Fibroblast of lung (primary cell): ENCODE measurements around the gene CHCHD6. TPM values are rescaled to one million over a fixed set of nuclear protein-coding genes. Genes with fewer than 3 reads are reported as not detected.

Source experiments
- DNase-seq, 2 donors: peaks; one replicate each; pipeline versions ENCODE4 v3.0.0 to v3.0.0-alpha.2; 2010; ENCODE audit warnings: low read depth in 2 of 2
- H2AFZ ChIP-seq: 2 replicates; pipeline ENCODE4 v1.5.1; 2012; ENCODE audit warnings: low read length, control low read depth, inconsistent platforms
- H3K27ac ChIP-seq: 2 replicates; pipeline ENCODE4 v1.5.1; 2011; ENCODE audit warnings: low read length, control low read depth; ENCODE audit not compliant: insufficient read depth
- H3K27me3 ChIP-seq: 2 replicates; pipeline ENCODE4 v1.5.1; 2011; ENCODE audit warnings: mild to moderate bottlenecking, low read length; ENCODE audit not compliant: control insufficient read depth, insufficient read depth
- H3K36me3 ChIP-seq: 2 replicates; pipeline ENCODE4 v1.5.1; 2011; ENCODE audit warnings: low read length; ENCODE audit not compliant: control insufficient read depth, insufficient read depth
- H3K4me1 ChIP-seq: 2 replicates; pipeline ENCODE4 v1.5.1; 2011; ENCODE audit warnings: low read length; ENCODE audit not compliant: control insufficient read depth, insufficient read depth; ENCODE audit errors: extremely low read depth
- H3K4me2 ChIP-seq: 2 replicates; pipeline ENCODE4 v1.5.1; 2011; ENCODE audit warnings: low read length, control low read depth; ENCODE audit not compliant: insufficient read depth; ENCODE audit errors: extremely low read depth
- H3K4me3 ChIP-seq, 4 experiments: fragments of 200-600 bp in 1 of 4; sonication (generic) in 1 of 4; replicated peaks in 1 of 4; 2 replicates each; pipeline ENCODE4 v1.5.1; 2011 to 2016; ENCODE audit warnings: low read length in 4 of 4, low read depth in 3 of 4, mild to moderate bottlenecking in 3 of 4, control low read depth in 2 of 4, inconsistent platforms in 1 of 4, mixed read lengths in 1 of 4; ENCODE audit not compliant: insufficient read depth in 1 of 4; ENCODE audit errors: control extremely low read depth in 1 of 4
- H3K79me2 ChIP-seq: 2 replicates; pipeline ENCODE4 v1.5.1; 2012; ENCODE audit warnings: mild to moderate bottlenecking, low read length, inconsistent platforms; ENCODE audit not compliant: control insufficient read depth, insufficient read depth
- H3K9ac ChIP-seq: 2 replicates; pipeline ENCODE4 v1.5.1; 2011; ENCODE audit warnings: mild to moderate bottlenecking, low read length, control low read depth; ENCODE audit not compliant: insufficient read depth
- H3K9me3 ChIP-seq: 2 replicates; pipeline ENCODE4 v1.5.1; 2012; ENCODE audit warnings: low read depth, low read length; ENCODE audit not compliant: control insufficient read depth, insufficient read depth
- H4K20me1 ChIP-seq: 2 replicates; pipeline ENCODE4 v1.5.1; 2011; ENCODE audit warnings: low read length; ENCODE audit not compliant: control insufficient read depth, insufficient read depth; ENCODE audit errors: extremely low read depth
- EZH2 ChIP-seq: IDR thresholded peaks from 2 replicates; pipeline ENCODE4 v1.5.1; 2012; ENCODE audit warnings: low read length, control low read depth, mild to moderate bottlenecking; ENCODE audit errors: missing control alignments
- polyA plus RNA-seq, 2 donors: library from polyadenylated mRNA; depleted of rRNA in 1 of 2; stranded (reverse) in 1 of 2; unstranded in 1 of 2; fragments of >200 nt; gene quantifications; 2 replicates each; pipeline ENCODE4 v1.2.1, GENCODE V29; 2011 to 2012; ENCODE audit warnings: missing spikeins in 1 of 2
- total RNA-seq: library from RNA; depleted of rRNA; stranded (reverse); fragments of >200 nt; gene quantifications from 2 replicates; pipeline ENCODE4 v1.2.1, GENCODE V29; 2014
- TF ChIP-seq, protein P1 (sequence below), 2 donors: IDR thresholded peaks in 1 of 2; conservative IDR thresholded peaks in 1 of 2; 1 replicate in 1 of 2; 2 replicates in 1 of 2; pipeline ENCODE4 v1.5.1; 2011 to 2012; ENCODE audit warnings: low read length in 2 of 2, control low read depth in 1 of 2, inconsistent platforms in 1 of 2, low read depth in 1 of 2, mild to moderate bottlenecking in 1 of 2

Gene CHCHD6
- total and polyA plus RNA-seq, 2 donors (not counting 1 experiment from before 2014, with no cell fraction given) = 9.5 to 11.1 TPM

- Histone ChIP-seq H3K9ac (no peak overlapping the region), H3K9me3 (no peaks in the 10 kb centered on the region), H2AFZ (no peak overlapping the region), H3K4me1 (peaks cover 2% of the 10 kb centered on the region), H3K4me2 (no peak overlapping the region), H4K20me1 (no peaks in the 10 kb centered on the region), H3K79me2 (no peaks in the 10 kb centered on the region), H3K27ac (no peak overlapping the region), H3K4me3 (no peak overlapping the region), H3K36me3 (no peaks in the 10 kb centered on the region), H3K27me3 (no peaks in the 10 kb centered on the region)
- DNase-seq = no peak
- TF ChIP-seq, protein P1, sequence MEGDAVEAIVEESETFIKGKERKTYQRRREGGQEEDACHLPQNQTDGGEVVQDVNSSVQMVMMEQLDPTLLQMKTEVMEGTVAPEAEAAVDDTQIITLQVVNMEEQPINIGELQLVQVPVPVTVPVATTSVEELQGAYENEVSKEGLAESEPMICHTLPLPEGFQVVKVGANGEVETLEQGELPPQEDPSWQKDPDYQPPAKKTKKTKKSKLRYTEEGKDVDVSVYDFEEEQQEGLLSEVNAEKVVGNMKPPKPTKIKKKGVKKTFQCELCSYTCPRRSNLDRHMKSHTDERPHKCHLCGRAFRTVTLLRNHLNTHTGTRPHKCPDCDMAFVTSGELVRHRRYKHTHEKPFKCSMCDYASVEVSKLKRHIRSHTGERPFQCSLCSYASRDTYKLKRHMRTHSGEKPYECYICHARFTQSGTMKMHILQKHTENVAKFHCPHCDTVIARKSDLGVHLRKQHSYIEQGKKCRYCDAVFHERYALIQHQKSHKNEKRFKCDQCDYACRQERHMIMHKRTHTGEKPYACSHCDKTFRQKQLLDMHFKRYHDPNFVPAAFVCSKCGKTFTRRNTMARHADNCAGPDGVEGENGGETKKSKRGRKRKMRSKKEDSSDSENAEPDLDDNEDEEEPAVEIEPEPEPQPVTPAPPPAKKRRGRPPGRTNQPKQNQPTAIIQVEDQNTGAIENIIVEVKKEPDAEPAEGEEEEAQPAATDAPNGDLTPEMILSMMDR (conservative IDR thresholded peaks at IDR 0.05 in 1 of 2, IDR thresholded peaks at IDR 0.05 in 1 of 2; ENCODE audit: low read depth in 1 of 2, low read length in 2 of 2) = no peak
- TF ChIP-seq EZH2 = no peak
Measured at GRCh38 chr3:126937973-126938372, 233.9 kb downstream of the CHCHD6 start.

DNA sequence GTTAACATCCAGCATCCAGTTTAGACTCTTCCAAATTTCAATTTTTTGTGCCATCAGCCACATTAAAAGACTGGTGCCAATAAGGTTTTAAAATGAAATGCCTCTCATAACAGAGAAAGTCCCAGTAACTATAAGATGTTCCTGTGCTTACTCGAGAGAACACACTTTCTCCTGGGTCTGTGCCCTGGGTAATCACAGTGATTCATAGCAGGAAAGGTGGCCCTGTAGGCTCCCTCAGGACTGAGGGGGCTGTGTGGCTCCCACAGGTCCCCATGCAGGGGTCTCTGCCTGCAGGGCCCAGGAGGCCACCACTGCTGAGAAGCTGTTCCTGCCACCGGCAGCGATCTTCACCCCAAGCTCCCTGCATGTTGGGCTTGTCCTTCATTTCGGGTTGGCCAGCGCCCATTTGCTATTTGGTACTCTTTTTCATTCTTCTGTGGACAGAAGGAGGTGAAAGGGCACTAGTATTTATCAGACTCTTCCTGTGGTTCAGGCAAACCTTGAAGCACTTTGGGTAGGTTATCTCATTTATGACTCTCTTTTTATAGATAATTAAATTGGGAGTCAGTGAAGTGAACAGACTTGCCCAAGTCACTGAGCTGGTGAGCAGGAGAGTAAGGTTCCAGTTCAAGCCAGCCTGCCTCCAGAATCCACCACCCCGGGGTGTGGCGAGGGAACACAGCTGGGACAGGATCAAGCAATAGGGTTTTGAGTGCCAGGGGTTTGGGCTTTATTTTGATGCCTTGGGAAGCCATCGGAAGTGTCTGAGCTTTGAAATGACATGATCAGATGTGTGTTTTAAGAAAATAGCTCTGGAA, 234.7 kb downstream of the CHCHD6 start:
- no peak overlapping the region for H3K4me2 ChIP-seq
- H3K9me3 ChIP-seq = no peaks in the 10 kb centered on the region

DNA sequence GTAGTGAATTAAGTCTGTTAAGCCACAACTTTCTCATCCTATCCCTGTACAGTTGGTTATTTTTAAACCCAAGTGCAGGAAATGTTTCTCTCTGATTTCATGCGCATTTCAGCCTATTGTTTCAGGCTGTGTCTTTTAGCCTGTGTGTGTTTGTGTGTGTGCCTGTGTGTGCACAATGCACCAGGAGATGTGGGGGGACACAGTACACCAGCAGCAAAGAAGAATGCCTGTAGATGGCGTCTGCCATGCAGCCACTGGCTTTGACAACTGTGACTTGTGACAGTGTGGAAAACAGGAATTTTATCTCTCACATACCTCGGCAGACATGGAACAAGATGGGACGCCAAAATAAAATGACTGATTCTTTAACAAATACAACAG, 235.3 kb downstream of the CHCHD6 start:
- no peak overlapping the region for H2AFZ ChIP-seq
- no peaks in the 10 kb centered on the region for H3K36me3 ChIP-seq
- no peaks in the 10 kb centered on the region for H3K79me2 ChIP-seq
- no peak overlapping the region for H3K9ac ChIP-seq
- no peaks in the 10 kb centered on the region for H4K20me1 ChIP-seq
- no peak overlapping the region for H3K4me3 ChIP-seq
- H3K27ac ChIP-seq = no peak overlapping the region
- DNase-seq = no peak
- TF ChIP-seq, protein P1 (conservative IDR thresholded peaks at IDR 0.05 in 1 of 2, IDR thresholded peaks at IDR 0.05 in 1 of 2; ENCODE audit: low read depth in 1 of 2, low read length in 2 of 2) = no peak
- TF ChIP-seq EZH2 = no peak
- no peaks in the 10 kb centered on the region for H3K4me1 ChIP-seq
- H3K27me3 ChIP-seq = no peaks in the 10 kb centered on the region
- no peaks in the 10 kb centered on the region for H3K9me3 ChIP-seq
- H3K4me2 ChIP-seq = no peak overlapping the region

More for the DNA sequence above, 234.7 kb downstream of the CHCHD6 start:
- no peaks in the 10 kb centered on the region for H3K36me3 ChIP-seq
- H3K9ac ChIP-seq = no peak overlapping the region
- no peak overlapping the region for H2AFZ ChIP-seq
- DNase-seq = no peak
- H3K4me1 ChIP-seq = peaks cover 1% of the 10 kb centered on the region
- no peaks in the 10 kb centered on the region for H3K79me2 ChIP-seq
- H3K27me3 ChIP-seq = no peaks in the 10 kb centered on the region
- no peak overlapping the region for H3K4me3 ChIP-seq
- no peak overlapping the region for H3K27ac ChIP-seq
- no peak for TF ChIP-seq EZH2
- TF ChIP-seq, protein P1 (conservative IDR thresholded peaks at IDR 0.05 in 1 of 2, IDR thresholded peaks at IDR 0.05 in 1 of 2; ENCODE audit: low read depth in 1 of 2, low read length in 2 of 2) = no peak
- H4K20me1 ChIP-seq = no peaks in the 10 kb centered on the region
